ENCODE measurements around the gene BIN1.
"Not testable (repeated sequence)": the region's sequence is repeated elsewhere in the genome, so short reads cannot be mapped to it uniquely, and the experiment has no call there.

Gene BIN1

GRCh38 chr2:127134235-127134634 is 27.3 kb upstream of the BIN1 start:
- DNase-seq (ENCODE audit: low read depth): no peak

- DNase-seq (ENCODE audit: low read depth): no peak
Observed at GRCh38 chr2:127133793-127134192, 26.8 kb upstream of the BIN1 start.

DNA sequence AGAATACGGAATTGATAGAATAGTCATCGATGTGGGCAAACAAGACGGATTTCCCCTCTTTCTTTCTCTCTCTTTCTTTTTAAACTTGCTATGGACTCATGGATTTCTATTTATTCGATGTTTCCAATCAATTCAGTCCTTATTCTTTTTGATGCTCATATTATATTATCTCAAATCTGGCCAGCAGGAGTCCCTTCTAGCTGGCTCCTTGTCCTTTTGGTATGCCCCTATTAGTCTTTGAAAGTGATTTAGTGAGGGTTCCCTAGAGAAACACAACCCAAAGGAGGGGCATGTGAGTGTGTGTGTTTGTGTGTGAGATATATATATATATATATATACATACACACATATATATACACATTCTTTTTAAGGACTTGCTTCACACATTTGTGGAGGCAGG is 23.5 kb upstream of the BIN1 start:
- DNase-seq (ENCODE audit: low read depth): no peak

DNA sequence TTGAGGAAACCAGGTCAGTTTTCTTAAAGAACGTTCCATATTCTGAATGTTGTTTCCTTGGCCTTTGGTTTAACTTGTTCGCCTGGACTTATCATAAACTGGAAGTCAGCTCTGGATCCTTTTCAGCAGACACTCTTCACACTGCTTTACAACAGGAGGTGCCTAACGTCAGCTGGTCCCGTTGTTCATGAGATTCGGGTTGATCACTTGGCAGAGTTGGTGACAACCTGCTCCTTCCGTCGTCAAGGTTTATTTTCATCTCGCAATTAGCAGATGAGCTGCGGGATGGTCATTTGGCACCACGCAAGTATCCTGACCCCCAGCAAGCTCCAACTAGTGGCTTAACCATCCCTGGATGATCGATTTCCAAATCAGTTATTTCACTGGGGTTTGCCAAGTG is 23.0 kb upstream of the BIN1 start:
- no peak for DNase-seq (ENCODE audit: low read depth)

DNA sequence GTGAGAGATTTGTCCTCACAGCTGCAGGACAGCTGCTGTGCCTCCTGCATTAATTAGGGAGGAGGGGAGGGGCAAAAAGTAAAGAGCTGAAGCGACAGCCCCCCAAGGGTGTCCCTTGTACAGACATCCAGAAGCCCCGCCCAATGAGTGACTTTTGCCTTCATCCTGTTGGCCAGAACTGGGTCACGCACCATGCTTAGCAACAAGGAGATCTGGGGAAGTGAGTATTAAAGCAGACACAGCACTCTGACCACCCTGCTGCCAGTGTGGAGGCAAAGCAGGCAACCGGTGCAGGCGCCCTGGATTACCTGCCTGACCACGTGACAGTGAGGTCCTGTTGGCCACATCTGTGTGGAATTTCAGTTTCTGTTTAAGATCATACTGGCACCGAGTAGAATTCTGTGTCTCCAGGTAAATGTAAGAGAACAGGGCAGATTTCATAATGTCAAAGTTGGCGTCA is 21.5 kb upstream of the BIN1 start:
- DNase-seq (ENCODE audit: low read depth): no peak

GRCh38 chr2:127125821-127126220 is 18.9 kb upstream of the BIN1 start:
- no peak for DNase-seq (ENCODE audit: low read depth)

- no peak for DNase-seq (ENCODE audit: low read depth)
Observed at GRCh38 chr2:127124426-127124825, 17.5 kb upstream of the BIN1 start.

GRCh38 chr2:127122361-127123027 is 15.5 kb upstream of the BIN1 start:
- no peak for DNase-seq (ENCODE audit: low read depth)

DNA sequence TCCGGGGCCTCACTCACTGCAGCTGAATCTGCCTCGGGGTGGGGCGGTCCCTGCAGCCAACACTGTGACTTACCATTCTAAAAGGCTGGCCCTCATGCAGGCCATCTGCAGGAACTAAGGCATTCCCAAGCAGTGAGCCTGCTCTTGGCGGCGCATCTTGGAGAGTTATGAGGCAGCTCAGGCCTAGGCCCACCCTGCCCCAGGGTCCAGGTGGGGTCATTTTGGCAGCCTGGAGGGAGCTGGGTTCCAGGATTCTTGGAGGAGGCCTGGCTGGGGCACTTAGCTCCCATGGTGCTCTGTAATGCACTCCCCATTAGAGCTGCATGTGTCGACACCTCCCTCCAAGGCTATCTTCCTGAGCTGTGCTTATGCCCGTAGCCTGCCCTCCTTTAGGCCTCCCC is 14.8 kb upstream of the BIN1 start:
- no peak for DNase-seq (ENCODE audit: low read depth)

- no peak for DNase-seq (ENCODE audit: low read depth)
Observed at GRCh38 chr2:127121353-127121752, 14.4 kb upstream of the BIN1 start.

- not testable (repeated sequence) for DNase-seq (ENCODE audit: low read depth)
Observed at GRCh38 chr2:127120408-127120807, 13.5 kb upstream of the BIN1 start.

DNA sequence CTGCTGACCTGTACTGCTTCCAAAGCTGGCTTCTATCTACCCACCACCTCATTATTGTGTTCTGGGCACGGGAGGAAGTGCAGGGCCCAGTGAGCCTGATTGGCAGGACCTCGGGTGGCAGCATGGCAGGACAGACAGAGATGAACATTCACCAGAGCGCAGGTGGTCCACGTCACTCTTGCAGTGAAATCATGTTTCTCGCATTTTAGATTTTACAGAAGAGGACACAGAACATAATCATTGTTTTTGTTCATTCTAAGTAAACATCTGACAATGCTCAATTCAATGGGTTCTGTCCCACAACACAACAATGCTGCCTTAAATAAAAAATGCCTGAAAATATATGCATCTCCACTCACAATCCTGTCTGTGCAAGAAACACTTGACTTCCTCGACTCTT is 11.5 kb upstream of the BIN1 start:
- DNase-seq (ENCODE audit: low read depth): no peak

- DNase-seq (ENCODE audit: low read depth): no peak
Observed at GRCh38 chr2:127118038-127118437, 11.1 kb upstream of the BIN1 start.

DNA sequence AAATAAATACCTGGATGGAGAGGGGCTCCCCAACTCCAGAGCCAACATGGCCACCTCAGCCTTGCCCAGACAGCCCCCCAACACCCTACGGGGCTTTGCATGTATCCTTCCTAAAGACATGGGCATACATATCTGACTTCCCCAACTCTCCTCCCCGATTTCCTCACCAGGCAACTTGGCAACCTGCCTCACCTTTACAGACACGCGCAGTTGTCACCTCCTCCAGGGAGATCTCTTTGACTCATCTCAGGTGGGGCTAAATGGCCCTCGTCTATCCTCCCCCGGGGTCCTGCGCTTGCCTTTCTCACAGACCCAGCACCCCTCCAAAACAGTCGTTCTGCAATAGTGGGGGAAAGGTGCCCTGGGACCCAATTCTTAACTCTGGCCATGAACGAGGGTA is 10.6 kb upstream of the BIN1 start:
- DNase-seq (ENCODE audit: low read depth): no peak

DNA sequence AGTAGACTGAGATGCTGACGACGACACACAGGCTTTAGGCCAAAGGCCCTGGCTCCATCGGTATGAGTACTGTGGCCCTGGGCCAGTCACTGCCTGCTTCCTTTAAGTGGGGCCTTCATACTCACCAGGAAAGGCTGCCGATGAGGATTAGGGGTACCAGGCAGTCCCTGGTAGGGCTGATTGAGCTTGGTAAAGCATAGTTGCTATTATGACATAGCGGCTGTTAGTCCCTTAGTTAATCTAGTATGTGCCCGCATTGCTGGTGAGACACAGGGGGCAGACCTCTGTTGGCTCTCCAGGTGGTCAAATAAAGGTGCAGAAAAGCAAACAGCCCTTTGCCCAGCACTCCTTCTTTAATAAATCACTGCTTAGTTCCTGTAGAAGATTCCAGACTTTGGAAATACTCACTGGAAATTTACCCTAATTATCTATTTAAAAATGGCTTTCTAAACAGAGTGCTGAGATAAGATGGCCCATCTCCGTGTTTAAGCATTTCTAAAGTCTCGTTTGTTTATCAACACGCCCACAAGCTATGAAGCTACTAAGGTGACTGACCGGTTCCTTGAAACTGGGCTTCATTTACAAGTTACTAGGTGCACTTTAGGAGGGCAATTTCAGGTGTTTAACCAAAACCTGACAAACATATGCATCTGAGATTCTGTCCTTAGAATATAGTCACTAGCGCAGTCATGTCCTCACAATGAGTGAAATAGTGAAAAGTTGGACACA is 8.7 kb upstream of the BIN1 start:
- DNase-seq (ENCODE audit: low read depth): no peak

DNA sequence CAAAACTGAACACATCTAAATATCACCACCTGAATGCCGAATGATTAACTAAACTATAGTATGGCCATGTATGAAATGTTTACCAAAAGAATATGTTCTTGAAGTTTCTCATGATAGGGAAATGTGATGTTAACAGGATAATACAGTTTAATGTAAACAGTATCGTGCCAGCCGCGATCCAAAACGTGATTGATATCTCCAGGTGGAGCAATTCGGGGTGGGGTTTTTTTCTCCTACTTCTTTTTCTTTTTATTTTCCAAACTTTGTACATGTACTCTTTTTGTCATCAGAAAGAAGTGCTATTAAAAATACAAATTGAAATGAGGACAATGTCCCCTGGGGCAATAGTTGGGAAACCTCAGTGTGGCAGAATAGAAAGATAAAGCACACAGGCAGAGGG is 4.0 kb upstream of the BIN1 start:
- DNase-seq (ENCODE audit: low read depth): no peak

- no peak for DNase-seq (ENCODE audit: low read depth)
Observed at GRCh38 chr2:127108090-127108523, 1.2 kb upstream of the BIN1 start.

DNA sequence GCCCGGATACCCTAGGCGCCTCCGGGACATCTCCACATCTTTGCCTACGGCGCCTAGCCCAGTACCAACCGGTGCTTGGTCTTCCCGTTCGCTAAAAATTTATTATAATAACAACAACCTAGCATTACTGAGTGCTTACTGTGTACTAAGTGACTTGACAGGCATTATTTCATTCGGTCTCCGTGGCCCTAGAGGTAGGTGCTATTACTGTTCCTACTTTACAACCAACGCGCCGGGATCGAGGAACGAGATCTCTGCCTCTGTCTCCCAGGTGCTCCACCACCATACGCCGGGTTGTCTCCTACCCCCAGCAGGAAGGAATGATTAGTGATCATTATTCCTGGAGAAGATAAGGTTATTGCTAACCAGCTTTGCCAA is 657 bp upstream of the BIN1 start:
- no peak for DNase-seq (ENCODE audit: low read depth)

DNA sequence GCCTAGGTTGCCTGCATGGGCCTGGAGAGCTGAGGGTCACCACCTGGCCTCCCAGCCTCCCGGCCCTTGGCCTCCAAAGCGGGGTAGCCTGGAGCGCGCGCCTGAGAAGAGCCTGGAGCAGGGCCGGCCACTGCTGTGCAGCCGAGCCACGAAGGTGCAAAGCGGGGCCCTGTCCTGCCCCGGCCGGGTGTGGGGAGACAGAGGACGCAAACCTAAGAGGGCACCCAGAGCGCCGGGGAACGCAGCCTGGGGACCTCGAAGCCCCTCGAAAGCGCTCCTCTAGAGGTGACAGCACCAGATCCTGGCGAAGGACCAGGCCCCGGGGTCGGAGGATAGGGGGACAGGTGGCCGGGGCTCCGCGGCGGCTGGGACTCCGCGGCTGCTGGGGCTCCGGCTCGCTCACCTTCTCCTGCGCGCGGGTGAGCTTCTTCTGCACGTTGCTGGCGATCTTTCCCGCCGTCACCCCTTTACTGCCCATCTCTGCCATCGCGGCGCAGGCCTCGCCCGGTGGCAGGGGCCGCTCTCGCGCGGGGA is 430 bp downstream of the BIN1 start:
- DNase-seq (ENCODE audit: low read depth): no peak

DNA sequence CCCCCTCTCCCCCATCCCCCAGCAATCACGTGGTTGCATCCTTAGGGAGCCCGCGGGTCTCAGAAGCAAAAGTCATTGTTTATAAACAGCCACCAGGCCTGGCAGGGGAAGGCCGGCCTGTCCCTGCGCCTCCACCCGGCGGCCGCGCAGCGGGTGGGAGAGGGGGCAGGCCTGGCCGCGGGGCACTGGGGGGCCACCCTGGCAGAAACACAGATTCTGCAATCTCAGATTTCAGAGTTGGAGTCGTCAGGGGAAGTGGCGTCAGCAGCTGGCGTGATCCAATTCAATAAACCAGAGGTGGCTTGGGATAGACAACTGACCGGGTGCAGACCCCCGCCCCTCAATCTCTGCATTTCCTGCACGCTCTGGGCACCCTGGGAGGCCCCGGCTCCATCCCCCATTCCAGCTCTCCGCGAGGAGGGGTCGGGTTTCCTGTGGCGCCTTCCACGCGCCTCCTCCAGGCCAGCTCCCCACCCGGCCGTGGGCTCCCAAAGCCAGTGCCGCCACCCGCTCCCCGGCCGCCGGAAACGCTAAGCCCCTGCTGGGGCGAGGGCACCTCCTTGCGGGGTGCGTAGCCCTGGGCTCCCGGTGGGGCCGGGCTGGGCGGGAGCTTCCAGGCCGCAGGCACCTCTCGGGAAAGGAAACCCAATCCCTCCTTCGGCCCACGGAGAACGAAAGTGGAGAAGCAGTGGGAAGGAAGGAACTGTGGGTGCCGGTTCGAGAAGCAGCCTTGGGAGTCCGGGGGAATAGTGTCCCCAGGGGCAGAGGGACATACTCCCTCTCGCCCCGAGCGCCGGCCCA is 1.1 kb downstream of the BIN1 start:
- no peak for DNase-seq (ENCODE audit: low read depth)

GRCh38 chr2:127104881-127105655 is 1.9 kb downstream of the BIN1 start:
- no peak for DNase-seq (ENCODE audit: low read depth)

DNA sequence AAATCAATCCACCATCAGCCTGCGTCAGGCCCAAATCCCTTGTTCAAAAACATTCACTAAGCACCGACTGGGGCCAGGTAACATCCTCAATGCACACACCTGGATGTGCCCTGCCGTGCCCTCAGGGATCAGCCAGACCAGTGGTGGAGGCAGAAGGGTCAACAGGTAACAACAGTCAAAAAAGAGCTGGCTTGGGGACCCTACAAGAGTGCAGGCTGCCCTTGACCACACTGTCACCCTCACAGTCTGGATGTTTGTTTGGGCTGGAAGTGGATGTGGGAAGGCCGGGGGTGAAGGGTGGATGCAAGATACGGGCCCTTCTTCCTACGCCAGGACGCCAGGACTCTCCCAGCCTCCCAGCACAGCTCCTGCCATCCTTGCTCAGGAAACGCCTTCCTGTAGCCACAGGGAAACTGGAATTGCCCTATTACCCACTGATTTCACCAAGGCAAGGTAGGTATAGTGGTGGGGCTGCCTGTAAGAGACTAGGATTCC is 2.7 kb downstream of the BIN1 start:
- DNase-seq (ENCODE audit: low read depth): no peak
